SU-DHL-6 (cell line): ENCODE measurements around the gene HHATL.

Experiments used
- CTCF ChIP-seq: fragments of 200-600 bp; sonication (generic); IDR thresholded peaks from one replicate; pipeline ENCODE4 v1.5.1; 2017; ENCODE audit warnings: antibody characterized with exemption, mild to moderate bottlenecking, low read length, moderate library complexity; ENCODE audit not compliant: insufficient read depth, poor library complexity, severe bottlenecking
- EZH2phosphoT487 ChIP-seq: fragments of 200-600 bp; sonication (generic), shearing (Covaris generic); conservative IDR thresholded peaks from 2 replicates; pipeline ENCODE4 v1.6.1; 2018; ENCODE audit warnings: mild to moderate bottlenecking, antibody characterized with exemption, low read length, moderate library complexity, mixed read lengths

GRCh38 chr3:42655331-42655888 lies 47.2 kb downstream of the HHATL start:
- TF ChIP-seq CTCF (no peak), EZH2phosphoT487 (no peak)
